HepG2 (cell line): ENCODE results near the gene MRFAP1L1.

ENCODE experiments used
- CC2D1A ChIP-seq: sonication (generic); formaldehyde crosslinking; IDR thresholded peaks from 2 replicates; pipeline ENCODE4 v1.8.1; 2023; ENCODE audit warnings: mild to moderate bottlenecking, missing genetic modification reagents
- CHCHD3 ChIP-seq: sonication (generic); formaldehyde crosslinking; IDR thresholded peaks from 2 replicates; pipeline ENCODE4 v1.8.0; 2022; ENCODE audit warnings: mild to moderate bottlenecking, missing genetic modification reagents, moderate library complexity
- GTF2F1 ChIP-seq: fragments of 150-350 bp; IDR thresholded peaks from 2 replicates; pipeline ENCODE4 v1.6.1; 2014; ENCODE audit warnings: low read length
- MXI1 ChIP-seq: IDR thresholded peaks from 3 replicates; pipeline ENCODE4 v1.6.1; 2012; ENCODE audit warnings: low read depth, low read length, inconsistent platforms, borderline replicate concordance
- NKX3-1 ChIP-seq: sonication (generic); formaldehyde crosslinking; IDR thresholded peaks from 2 replicates; pipeline ENCODE4 v1.5.0; 2020; ENCODE audit warnings: missing genetic modification reagents
- POLR2A ChIP-seq, 2 experiments: IDR thresholded peaks; 2 replicates each; pipeline ENCODE4 v1.6.1; 2011; ENCODE audit warnings: low read depth in 2 of 2, low read length in 2 of 2, mild to moderate bottlenecking in 1 of 2, moderate library complexity in 1 of 2; ENCODE audit not compliant: insufficient read depth in 1 of 2
- SMARCC2 ChIP-seq: fragments of 450-650 bp; IDR thresholded peaks from 2 replicates; pipeline ENCODE4 v1.6.1; 2017; ENCODE audit warnings: antibody characterized with exemption, mild to moderate bottlenecking
- SOX13 ChIP-seq, 3 experiments: fragments of 450-650 bp in 1 of 3; sonication (generic) in 1 of 3; formaldehyde crosslinking in 1 of 3; IDR thresholded peaks in 2 of 3; conservative IDR thresholded peaks in 1 of 3; 2 replicates each; pipeline versions ENCODE4 v1.5.0 to v1.6.1; 2016 to 2020; ENCODE audit warnings: antibody characterized with exemption in 1 of 3, mild to moderate bottlenecking in 1 of 3, missing compliant biosample characterization in 1 of 3, missing genetic modification reagents in 1 of 3, moderate library complexity in 1 of 3
- SUZ12 ChIP-seq: fragments of 150-350 bp; IDR thresholded peaks from 2 replicates; pipeline ENCODE4 v1.6.1; 2014; ENCODE audit warnings: low read depth, low read length
- ZNF232 ChIP-seq: sonication (generic); formaldehyde crosslinking; IDR thresholded peaks from 2 replicates; pipeline ENCODE4 v1.4.0; 2020; ENCODE audit warnings: missing genetic modification reagents, borderline replicate concordance
- ZNF253 ChIP-seq: sonication (generic); formaldehyde crosslinking; IDR thresholded peaks from 2 replicates; pipeline ENCODE4 v1.8.0; 2022; ENCODE audit warnings: mild to moderate bottlenecking, missing genetic modification reagents, borderline replicate concordance
- ZNF510 ChIP-seq: sonication (generic); formaldehyde crosslinking; IDR thresholded peaks from 2 replicates; pipeline ENCODE4 v1.4.0; 2020; ENCODE audit warnings: low read depth, mild to moderate bottlenecking, missing genetic modification reagents
- TF ChIP-seq, protein P1 (sequence below): sonication (generic); formaldehyde crosslinking; IDR thresholded peaks from 2 replicates; pipeline ENCODE4 v1.5.0; 2020; ENCODE audit warnings: mild to moderate bottlenecking, missing genetic modification reagents, moderate library complexity
- TF ChIP-seq, protein P2 (sequence below): conservative IDR thresholded peaks from 2 replicates; pipeline ENCODE4 v1.6.1; 2018; ENCODE audit warnings: missing genetic modification reagents

DNA sequence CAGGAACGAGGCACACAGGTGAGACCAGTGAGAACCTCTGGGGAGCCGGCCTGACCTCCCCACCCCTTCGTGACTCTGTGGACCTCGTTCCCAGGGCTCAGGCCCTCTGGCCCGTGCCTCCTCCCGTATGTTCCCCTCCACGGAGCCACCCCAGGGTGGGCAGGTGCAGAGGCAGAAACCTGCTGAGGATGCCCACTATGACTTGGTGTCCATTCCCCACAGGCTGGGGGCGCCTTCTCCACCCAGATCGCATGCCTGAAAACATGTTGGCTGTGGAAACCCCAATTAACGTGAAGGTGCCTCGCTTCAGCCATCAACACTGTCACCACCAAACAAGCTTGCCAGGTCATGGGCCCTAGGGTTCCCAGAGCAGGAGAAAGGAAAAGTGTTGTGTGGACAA is 33.3 kb upstream of the MRFAP1L1 start:
- TF ChIP-seq CHCHD3 (CRISPR knock-in tag) (no peak), GTF2F1 (no peak), CC2D1A (CRISPR knock-in tag) (no peak), SUZ12 (no peak), SMARCC2 (no peak), POLR2A (IDR thresholded peaks at IDR 0.05; ENCODE audit: insufficient read depth in 1 of 2, low read depth in 2 of 2, low read length in 2 of 2) (no peak), ZNF253 (CRISPR knock-in tag) (no peak), SOX13 (IDR thresholded peaks at IDR 0.05) (no peak), SOX13 (CRISPR knock-in tag; conservative IDR thresholded peaks at IDR 0.05 in 1 of 2, IDR thresholded peaks at IDR 0.05 in 1 of 2) (no peak), ZNF510 (CRISPR knock-in tag) (no peak), ZNF232 (no peak), MXI1 (no peak), NKX3-1 (CRISPR knock-in tag) (no peak)
- TF ChIP-seq, protein P1, sequence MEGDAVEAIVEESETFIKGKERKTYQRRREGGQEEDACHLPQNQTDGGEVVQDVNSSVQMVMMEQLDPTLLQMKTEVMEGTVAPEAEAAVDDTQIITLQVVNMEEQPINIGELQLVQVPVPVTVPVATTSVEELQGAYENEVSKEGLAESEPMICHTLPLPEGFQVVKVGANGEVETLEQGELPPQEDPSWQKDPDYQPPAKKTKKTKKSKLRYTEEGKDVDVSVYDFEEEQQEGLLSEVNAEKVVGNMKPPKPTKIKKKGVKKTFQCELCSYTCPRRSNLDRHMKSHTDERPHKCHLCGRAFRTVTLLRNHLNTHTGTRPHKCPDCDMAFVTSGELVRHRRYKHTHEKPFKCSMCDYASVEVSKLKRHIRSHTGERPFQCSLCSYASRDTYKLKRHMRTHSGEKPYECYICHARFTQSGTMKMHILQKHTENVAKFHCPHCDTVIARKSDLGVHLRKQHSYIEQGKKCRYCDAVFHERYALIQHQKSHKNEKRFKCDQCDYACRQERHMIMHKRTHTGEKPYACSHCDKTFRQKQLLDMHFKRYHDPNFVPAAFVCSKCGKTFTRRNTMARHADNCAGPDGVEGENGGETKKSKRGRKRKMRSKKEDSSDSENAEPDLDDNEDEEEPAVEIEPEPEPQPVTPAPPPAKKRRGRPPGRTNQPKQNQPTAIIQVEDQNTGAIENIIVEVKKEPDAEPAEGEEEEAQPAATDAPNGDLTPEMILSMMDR (CRISPR knock-in tag), result 0 out of 2 replicates have a peak, but pooled peaks have one; percentile 24
- TF ChIP-seq, protein P2, sequence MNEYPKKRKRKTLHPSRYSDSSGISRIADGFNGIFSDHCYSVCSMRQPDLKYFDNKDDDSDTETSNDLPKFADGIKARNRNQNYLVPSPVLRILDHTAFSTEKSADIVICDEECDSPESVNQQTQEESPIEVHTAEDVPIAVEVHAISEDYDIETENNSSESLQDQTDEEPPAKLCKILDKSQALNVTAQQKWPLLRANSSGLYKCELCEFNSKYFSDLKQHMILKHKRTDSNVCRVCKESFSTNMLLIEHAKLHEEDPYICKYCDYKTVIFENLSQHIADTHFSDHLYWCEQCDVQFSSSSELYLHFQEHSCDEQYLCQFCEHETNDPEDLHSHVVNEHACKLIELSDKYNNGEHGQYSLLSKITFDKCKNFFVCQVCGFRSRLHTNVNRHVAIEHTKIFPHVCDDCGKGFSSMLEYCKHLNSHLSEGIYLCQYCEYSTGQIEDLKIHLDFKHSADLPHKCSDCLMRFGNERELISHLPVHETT (CRISPR knock-in tag), result no peak
